ENCODE measurements around the gene SNX1.

Gene SNX1

DNA sequence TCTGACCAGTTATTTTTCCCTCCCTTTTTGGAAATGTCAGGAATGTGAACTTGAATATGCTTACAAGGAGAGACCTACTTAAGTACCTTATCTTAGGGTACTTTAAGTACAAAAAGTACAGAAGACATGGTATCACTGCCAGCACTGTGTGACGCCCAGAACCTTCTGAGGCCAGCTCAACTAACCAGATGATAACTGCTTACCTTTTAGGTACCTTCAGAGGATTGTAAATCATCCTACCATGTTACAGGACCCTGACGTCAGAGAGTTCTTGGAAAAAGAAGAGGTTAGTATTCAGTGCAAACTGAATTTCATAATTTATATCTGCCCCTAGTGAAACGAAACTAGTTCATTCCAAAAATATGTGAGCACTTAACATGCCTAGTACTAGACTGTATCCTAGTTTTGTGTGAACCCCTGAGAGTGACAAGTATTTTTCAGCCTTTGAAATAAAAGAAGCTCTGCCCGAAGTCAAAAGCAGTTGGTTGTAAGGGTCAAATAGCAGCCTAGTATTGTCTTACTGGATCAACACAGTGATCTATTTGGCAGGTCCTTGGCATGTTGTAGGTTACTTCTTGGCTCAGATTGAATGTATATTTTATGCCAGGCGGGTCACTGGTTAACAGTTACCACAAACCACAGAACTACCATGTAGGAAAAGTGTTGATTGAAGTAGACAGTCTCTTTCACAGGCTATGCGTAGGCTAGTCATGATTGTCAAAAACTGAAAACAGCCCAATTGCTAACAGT lies 31.9 kb downstream of the SNX1 start:
- Histone ChIP-seq H3K9me3 (ENCODE audit: insufficient read depth, low read depth, low read length) (no peaks in the 10 kb centered on the region), H3K9ac (ENCODE audit: low read depth, low read length, poor library complexity, severe bottlenecking) (no peak overlapping the region), H3K9me2 (replicated peaks; ENCODE audit: low read depth, low read length) (no peaks in the 10 kb centered on the region), H3K4me1 (ENCODE audit: insufficient read depth, low read length, poor library complexity, severe bottlenecking) (no peaks in the 10 kb centered on the region), H3F3A (ENCODE audit: low read depth) (no peaks in the 10 kb centered on the region), H3K4me3 (ENCODE audit: low read length, poor library complexity, severe bottlenecking) (no peak overlapping the region), H4K20me1 (ENCODE audit: insufficient read depth, low read length, poor library complexity, severe bottlenecking) (no peaks in the 10 kb centered on the region), H3K4me2 (ENCODE audit: low read depth, low read length, poor library complexity, severe bottlenecking) (no peak overlapping the region), H2AFZ (ENCODE audit: low read length) (no peak overlapping the region), H3K36me3 (ENCODE audit: insufficient read depth, low read length) (peaks cover 88% of the 10 kb centered on the region), H3K79me2 (ENCODE audit: insufficient read depth, low read length) (no peaks in the 10 kb centered on the region), H3K27me3 (ENCODE audit: insufficient read depth, low read length, poor library complexity, severe bottlenecking) (no peaks in the 10 kb centered on the region)
- no peak for TF ChIP-seq EZH2phosphoT487 (IDR thresholded peaks at IDR 0.05; ENCODE audit: borderline replicate concordance)
- TF ChIP-seq, protein P1, sequence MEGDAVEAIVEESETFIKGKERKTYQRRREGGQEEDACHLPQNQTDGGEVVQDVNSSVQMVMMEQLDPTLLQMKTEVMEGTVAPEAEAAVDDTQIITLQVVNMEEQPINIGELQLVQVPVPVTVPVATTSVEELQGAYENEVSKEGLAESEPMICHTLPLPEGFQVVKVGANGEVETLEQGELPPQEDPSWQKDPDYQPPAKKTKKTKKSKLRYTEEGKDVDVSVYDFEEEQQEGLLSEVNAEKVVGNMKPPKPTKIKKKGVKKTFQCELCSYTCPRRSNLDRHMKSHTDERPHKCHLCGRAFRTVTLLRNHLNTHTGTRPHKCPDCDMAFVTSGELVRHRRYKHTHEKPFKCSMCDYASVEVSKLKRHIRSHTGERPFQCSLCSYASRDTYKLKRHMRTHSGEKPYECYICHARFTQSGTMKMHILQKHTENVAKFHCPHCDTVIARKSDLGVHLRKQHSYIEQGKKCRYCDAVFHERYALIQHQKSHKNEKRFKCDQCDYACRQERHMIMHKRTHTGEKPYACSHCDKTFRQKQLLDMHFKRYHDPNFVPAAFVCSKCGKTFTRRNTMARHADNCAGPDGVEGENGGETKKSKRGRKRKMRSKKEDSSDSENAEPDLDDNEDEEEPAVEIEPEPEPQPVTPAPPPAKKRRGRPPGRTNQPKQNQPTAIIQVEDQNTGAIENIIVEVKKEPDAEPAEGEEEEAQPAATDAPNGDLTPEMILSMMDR (conservative IDR thresholded peaks at IDR 0.05; ENCODE audit: low read length) = no peak

DNA sequence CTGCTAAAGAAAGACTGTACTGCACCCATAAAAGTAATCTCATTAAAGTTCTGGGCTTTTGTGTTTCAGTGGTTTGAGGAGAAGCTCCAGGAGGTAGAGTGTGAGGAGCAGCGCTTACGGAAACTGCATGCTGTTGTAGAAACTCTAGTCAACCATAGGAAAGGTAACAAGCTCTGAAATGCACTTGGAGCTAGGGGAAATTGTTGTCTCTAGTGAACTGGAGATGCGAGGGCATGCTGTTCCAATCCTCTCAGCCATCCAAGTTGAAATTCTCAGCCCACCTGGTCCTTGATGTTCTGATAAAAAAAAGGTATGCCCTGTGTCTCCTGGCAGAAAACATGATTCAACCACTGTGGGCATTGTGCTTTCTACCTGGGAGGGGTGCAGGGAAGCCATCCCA lies 34.4 kb downstream of the SNX1 start:
- Histone ChIP-seq H3K36me3 (ENCODE audit: insufficient read depth, low read length) (peaks cover 90% of the 10 kb centered on the region), H3K27me3 (ENCODE audit: insufficient read depth, low read length, poor library complexity, severe bottlenecking) (no peaks in the 10 kb centered on the region), H2AFZ (ENCODE audit: low read length) (no peak overlapping the region), H4K20me1 (ENCODE audit: insufficient read depth, low read length, poor library complexity, severe bottlenecking) (no peaks in the 10 kb centered on the region), H3K9me2 (replicated peaks; ENCODE audit: low read depth, low read length) (no peaks in the 10 kb centered on the region), H3K4me2 (ENCODE audit: low read depth, low read length, poor library complexity, severe bottlenecking) (no peak overlapping the region), H3K79me2 (ENCODE audit: insufficient read depth, low read length) (no peaks in the 10 kb centered on the region), H3K4me1 (ENCODE audit: insufficient read depth, low read length, poor library complexity, severe bottlenecking) (no peaks in the 10 kb centered on the region), H3K4me3 (ENCODE audit: low read length, poor library complexity, severe bottlenecking) (no peak overlapping the region), H3K9me3 (ENCODE audit: insufficient read depth, low read depth, low read length) (no peaks in the 10 kb centered on the region), H3F3A (ENCODE audit: low read depth) (no peaks in the 10 kb centered on the region), H3K9ac (ENCODE audit: low read depth, low read length, poor library complexity, severe bottlenecking) (no peak overlapping the region)
- TF ChIP-seq, protein P1 (conservative IDR thresholded peaks at IDR 0.05; ENCODE audit: low read length) = no peak
- TF ChIP-seq EZH2phosphoT487 (IDR thresholded peaks at IDR 0.05; ENCODE audit: borderline replicate concordance) = no peak

DNA sequence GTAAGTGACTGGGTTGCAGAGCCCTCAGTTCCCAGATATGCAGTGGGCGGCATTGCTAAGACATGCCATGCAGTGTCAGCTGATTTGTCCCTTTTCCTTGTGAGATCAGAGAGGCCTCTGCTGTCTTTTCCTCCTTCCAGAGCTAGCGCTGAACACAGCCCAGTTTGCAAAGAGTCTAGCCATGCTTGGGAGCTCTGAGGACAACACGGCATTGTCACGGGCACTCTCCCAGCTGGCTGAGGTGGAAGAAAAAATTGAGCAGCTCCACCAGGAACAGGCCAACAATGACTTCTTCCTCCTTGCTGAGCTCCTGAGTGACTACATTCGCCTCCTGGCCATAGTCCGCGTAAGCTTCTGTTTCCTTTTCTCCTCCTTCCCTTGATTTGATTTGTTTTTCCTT lies 35.8 kb downstream of the SNX1 start:
- H3K4me2 ChIP-seq (ENCODE audit: low read depth, low read length, poor library complexity, severe bottlenecking) = no peak overlapping the region
- no peak overlapping the region for H3K9ac ChIP-seq (ENCODE audit: low read depth, low read length, poor library complexity, severe bottlenecking)
- H3K79me2 ChIP-seq (ENCODE audit: insufficient read depth, low read length) = no peaks in the 10 kb centered on the region
- no peaks in the 10 kb centered on the region for H3K27me3 ChIP-seq (ENCODE audit: insufficient read depth, low read length, poor library complexity, severe bottlenecking)
- H3K4me3 ChIP-seq (ENCODE audit: low read length, poor library complexity, severe bottlenecking) = no peak overlapping the region
- no peaks in the 10 kb centered on the region for H3F3A ChIP-seq (ENCODE audit: low read depth)
- no peaks in the 10 kb centered on the region for H4K20me1 ChIP-seq (ENCODE audit: insufficient read depth, low read length, poor library complexity, severe bottlenecking)
- H2AFZ ChIP-seq (ENCODE audit: low read length) = no peak overlapping the region
- H3K9me2 ChIP-seq (replicated peaks; ENCODE audit: low read depth, low read length) = no peaks in the 10 kb centered on the region
- H3K9me3 ChIP-seq (ENCODE audit: insufficient read depth, low read depth, low read length) = no peaks in the 10 kb centered on the region
- TF ChIP-seq, protein P1 (conservative IDR thresholded peaks at IDR 0.05; ENCODE audit: low read length) = no peak
- TF ChIP-seq EZH2phosphoT487 (IDR thresholded peaks at IDR 0.05; ENCODE audit: borderline replicate concordance) = no peak
- H3K36me3 ChIP-seq (ENCODE audit: insufficient read depth, low read length) = peaks cover 92% of the 10 kb centered on the region
- H3K4me1 ChIP-seq (ENCODE audit: insufficient read depth, low read length, poor library complexity, severe bottlenecking) = no peaks in the 10 kb centered on the region

Measured in Loucy (cell line).